Measurements from ENCODE around the gene CLUH.
A peak's percentile ranks its signal among the peaks of the same experiment; 100 is the strongest.

The CLUH gene

DNA sequence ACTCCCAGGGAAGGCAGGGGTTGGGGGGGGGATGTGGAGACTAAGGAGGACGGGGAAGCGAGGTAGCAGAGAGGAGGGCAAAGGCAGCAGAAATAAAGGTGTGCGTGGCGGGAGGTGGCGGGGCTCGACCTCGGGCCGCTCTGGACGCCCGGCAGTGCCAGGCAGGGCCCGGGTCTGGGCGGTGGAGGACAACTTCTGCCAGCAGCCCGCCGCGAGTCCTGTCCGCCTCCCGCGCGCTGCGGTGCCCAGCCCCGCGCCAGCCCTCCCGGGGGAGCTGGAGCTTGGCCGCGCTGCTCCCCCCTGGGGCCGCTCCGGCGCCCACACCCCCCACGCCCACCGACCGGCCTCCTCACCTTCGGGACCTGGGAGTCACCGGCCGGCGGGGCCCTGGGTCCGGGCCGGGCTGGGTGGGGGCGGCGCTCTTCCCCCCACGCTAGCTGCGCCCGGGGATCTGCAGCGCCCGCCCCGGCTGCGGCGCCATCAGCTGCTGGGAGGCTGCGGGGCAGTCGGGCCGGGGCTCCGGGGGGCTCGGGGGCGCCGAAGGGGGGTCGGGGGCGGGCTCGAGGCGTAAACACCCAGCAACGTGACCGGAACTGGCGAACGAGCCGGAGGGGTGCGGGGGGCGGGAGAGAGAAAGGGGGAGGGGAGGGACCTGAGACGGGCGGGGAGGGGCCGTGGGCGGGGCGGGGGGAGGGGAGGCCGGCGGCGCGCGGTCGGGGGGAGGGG, 37.7 kb upstream of the CLUH start, which contains the start of gene CCDC92B:
CCDC92B (minus strand) TSS at position 595 of the 726 bp plus-strand sequence. CDS start 14,507 bp downstream, outside the sequence.
- H3K27ac ChIP-seq (ENCODE audit: low read depth, low read length): no peak within 1 kb of the TSS
- no peak within 1 kb of the TSS for H3K4me3 ChIP-seq (ENCODE audit: low read length)
- no peaks in the 10 kb centered on the region for H3K79me2 ChIP-seq (ENCODE audit: control insufficient read depth, low read length)
- no peak for TF ChIP-seq CTCF (IDR thresholded peaks at IDR 0.05; ENCODE audit: low read depth, low read length, poor library complexity, severe bottlenecking)
- no peak for TF ChIP-seq EZH2phosphoT487 (IDR thresholded peaks at IDR 0.05; ENCODE audit: borderline replicate concordance, low read length)
- H3K36me3 ChIP-seq (ENCODE audit: control insufficient read depth, low read length): no peaks in the 10 kb centered on the region
- no peaks in the 10 kb centered on the region for H4K20me1 ChIP-seq (ENCODE audit: control insufficient read depth, insufficient read depth, low read depth, low read length)
- peaks cover 13% of the 10 kb centered on the region for H3K27me3 ChIP-seq (ENCODE audit: control insufficient read depth, low read length)
- no peaks in the 10 kb centered on the region for H3F3A ChIP-seq (ENCODE audit: control insufficient read depth, insufficient read depth)
- no peaks in the 10 kb centered on the region for H3K9me2 ChIP-seq (replicated peaks; ENCODE audit: control insufficient read depth, low read length)
- no peaks in the 10 kb centered on the region for H3K4me1 ChIP-seq (ENCODE audit: control insufficient read depth, low read length)
- H3K4me2 ChIP-seq (ENCODE audit: low read length): peak within 1 kb of the TSS; percentile 26; the same call in 1 of the 2 replicates
- H3K9me3 ChIP-seq (ENCODE audit: control insufficient read depth, insufficient read depth, low read length): no peaks in the 10 kb centered on the region

- no peaks in the 10 kb centered on the region for H3K36me3 ChIP-seq (ENCODE audit: control insufficient read depth, low read length)
- H3K27ac ChIP-seq (ENCODE audit: low read depth, low read length): no peak overlapping the region
- no peaks in the 10 kb centered on the region for H4K20me1 ChIP-seq (ENCODE audit: control insufficient read depth, insufficient read depth, low read depth, low read length)
- no peak for TF ChIP-seq EZH2phosphoT487 (IDR thresholded peaks at IDR 0.05; ENCODE audit: borderline replicate concordance, low read length)
- no peak overlapping the region for H3K4me3 ChIP-seq (ENCODE audit: low read length)
- no peaks in the 10 kb centered on the region for H3K9me3 ChIP-seq (ENCODE audit: control insufficient read depth, insufficient read depth, low read length)
- no peaks in the 10 kb centered on the region for H3K9me2 ChIP-seq (replicated peaks; ENCODE audit: control insufficient read depth, low read length)
- no peaks in the 10 kb centered on the region for H3F3A ChIP-seq (ENCODE audit: control insufficient read depth, insufficient read depth)
- peaks cover 10% of the 10 kb centered on the region for H3K27me3 ChIP-seq (ENCODE audit: control insufficient read depth, low read length)
- H3K79me2 ChIP-seq (ENCODE audit: control insufficient read depth, low read length): no peaks in the 10 kb centered on the region
- H3K4me2 ChIP-seq (ENCODE audit: low read length): no peak overlapping the region
- no peaks in the 10 kb centered on the region for H3K4me1 ChIP-seq (ENCODE audit: control insufficient read depth, low read length)
Measured at GRCh38 chr17:2745317-2746037, 33.9 kb upstream of the CLUH start.

DNA sequence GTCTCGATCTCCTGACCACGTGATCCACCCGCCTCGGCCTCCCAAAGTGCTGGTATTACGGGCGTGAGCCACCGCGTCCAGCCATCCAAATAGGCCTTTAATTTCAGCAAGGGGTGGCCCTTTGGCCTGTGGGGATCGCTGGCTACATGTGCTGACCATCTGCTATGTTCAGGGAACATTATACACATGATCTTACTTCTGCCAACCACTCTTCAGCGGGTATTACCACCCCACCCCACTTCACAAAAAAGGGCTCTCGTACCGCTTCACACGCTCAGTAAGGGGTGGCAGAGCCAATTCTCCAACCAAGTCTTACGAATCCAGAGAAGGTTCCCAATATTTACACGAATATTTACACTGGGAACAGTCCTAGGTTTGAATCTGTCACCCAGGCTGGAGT, 26.1 kb upstream of the CLUH start:
- Histone ChIP-seq H3K9me3 (ENCODE audit: control insufficient read depth, insufficient read depth, low read length) (no peaks in the 10 kb centered on the region), H3K27ac (ENCODE audit: low read depth, low read length) (no peak overlapping the region), H3K4me1 (ENCODE audit: control insufficient read depth, low read length) (no peaks in the 10 kb centered on the region), H3K4me2 (ENCODE audit: low read length) (no peak overlapping the region), H3K27me3 (ENCODE audit: control insufficient read depth, low read length) (no peaks in the 10 kb centered on the region), H3K79me2 (ENCODE audit: control insufficient read depth, low read length) (no peaks in the 10 kb centered on the region), H3K4me3 (ENCODE audit: low read length) (no peak overlapping the region), H3K9me2 (replicated peaks; ENCODE audit: control insufficient read depth, low read length) (no peaks in the 10 kb centered on the region), H3K36me3 (ENCODE audit: control insufficient read depth, low read length) (no peaks in the 10 kb centered on the region), H3F3A (ENCODE audit: control insufficient read depth, insufficient read depth) (no peaks in the 10 kb centered on the region), H4K20me1 (ENCODE audit: control insufficient read depth, insufficient read depth, low read depth, low read length) (no peaks in the 10 kb centered on the region)
- TF ChIP-seq CTCF (IDR thresholded peaks at IDR 0.05; ENCODE audit: low read depth, low read length, poor library complexity, severe bottlenecking): no peak
- TF ChIP-seq EZH2phosphoT487 (IDR thresholded peaks at IDR 0.05; ENCODE audit: borderline replicate concordance, low read length): no peak

GRCh38 chr17:2736956-2737355, 25.4 kb upstream of the CLUH start:
- H3K4me2 ChIP-seq (ENCODE audit: low read length): no peak overlapping the region
- H3K27me3 ChIP-seq (ENCODE audit: control insufficient read depth, low read length): no peaks in the 10 kb centered on the region
- no peaks in the 10 kb centered on the region for H3K9me2 ChIP-seq (replicated peaks; ENCODE audit: control insufficient read depth, low read length)
- H4K20me1 ChIP-seq (ENCODE audit: control insufficient read depth, insufficient read depth, low read depth, low read length): no peaks in the 10 kb centered on the region
- H3K4me1 ChIP-seq (ENCODE audit: control insufficient read depth, low read length): no peaks in the 10 kb centered on the region
- no peak overlapping the region for H3K27ac ChIP-seq (ENCODE audit: low read depth, low read length)
- no peak overlapping the region for H3K4me3 ChIP-seq (ENCODE audit: low read length)
- no peaks in the 10 kb centered on the region for H3K36me3 ChIP-seq (ENCODE audit: control insufficient read depth, low read length)
- TF ChIP-seq EZH2phosphoT487 (IDR thresholded peaks at IDR 0.05; ENCODE audit: borderline replicate concordance, low read length) (no peak), CTCF (IDR thresholded peaks at IDR 0.05; ENCODE audit: low read depth, low read length, poor library complexity, severe bottlenecking) (no peak)
- H3F3A ChIP-seq (ENCODE audit: control insufficient read depth, insufficient read depth): no peaks in the 10 kb centered on the region
- H3K9me3 ChIP-seq (ENCODE audit: control insufficient read depth, insufficient read depth, low read length): no peaks in the 10 kb centered on the region
- no peaks in the 10 kb centered on the region for H3K79me2 ChIP-seq (ENCODE audit: control insufficient read depth, low read length)

Data from DOHH2 (cell line).